ENCODE results near the gene KICS2.
A peak's percentile ranks its signal among the peaks of the same experiment; 100 is the strongest.
"Not testable (repeated sequence)": the region's sequence is repeated elsewhere in the genome, so short reads cannot be mapped to it uniquely, and the experiment has no call there.

Gene KICS2

GRCh38 chr12:64222009-64222765 is at the start of gene KICS2:
KICS2 (minus strand) TSS chr12:64222296; CDS start chr12:64222237, 59 bp downstream.
- DNase-seq: peak; percentile 92

GRCh38 chr12:64270411-64270810 is 48.3 kb upstream of the KICS2 start:
- DNase-seq: no peak

- no peak for DNase-seq
Observed at GRCh38 chr12:64269161-64269560, 47.1 kb upstream of the KICS2 start.

GRCh38 chr12:64268409-64268808 is 46.3 kb upstream of the KICS2 start:
- no peak for DNase-seq

DNA sequence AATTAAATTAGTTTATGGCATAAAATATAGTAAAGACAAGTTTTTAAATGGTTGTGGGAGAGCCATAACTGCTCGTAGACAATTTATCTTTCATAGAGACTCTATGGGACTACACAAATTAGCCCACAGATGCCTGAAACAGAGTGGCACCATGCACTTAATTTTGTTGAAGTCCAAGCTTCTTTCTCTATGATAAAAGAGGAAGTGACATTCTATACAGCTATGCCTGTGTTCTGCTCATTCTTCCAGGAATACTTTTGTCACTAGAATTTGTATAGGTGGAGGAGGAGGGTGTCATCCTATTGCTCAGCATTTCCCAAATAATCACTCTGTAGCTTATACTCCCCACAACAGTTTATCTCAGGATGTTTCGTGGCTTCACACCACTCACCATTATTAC is 43.7 kb upstream of the KICS2 start:
- no peak for DNase-seq

DNA sequence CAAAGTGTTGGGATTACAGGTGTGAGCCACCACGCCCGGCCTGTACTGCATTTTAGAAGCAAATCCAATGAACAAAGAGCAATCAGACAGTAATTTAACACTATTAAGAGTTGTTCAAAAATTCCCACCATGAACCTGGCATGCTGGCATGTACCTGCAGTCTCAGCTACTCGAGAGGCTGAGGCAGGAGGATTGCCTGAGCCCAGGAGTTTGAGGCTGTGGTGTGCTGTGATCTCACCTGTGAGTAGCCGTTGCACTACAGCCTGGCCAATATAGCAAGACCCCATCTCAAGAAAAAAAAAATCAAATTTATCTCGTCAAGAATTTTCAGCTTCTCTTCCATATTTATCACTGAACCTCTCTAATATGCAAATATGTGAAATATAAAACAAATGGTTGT is 39.7 kb upstream of the KICS2 start:
- DNase-seq: no peak

GRCh38 chr12:64258576-64258975 is 36.5 kb upstream of the KICS2 start:
- no peak for DNase-seq

- DNase-seq: no peak
Observed at GRCh38 chr12:64256166-64256800, 34.2 kb upstream of the KICS2 start.

- DNase-seq: no peak
Observed at GRCh38 chr12:64255249-64255648, 33.2 kb upstream of the KICS2 start.

DNA sequence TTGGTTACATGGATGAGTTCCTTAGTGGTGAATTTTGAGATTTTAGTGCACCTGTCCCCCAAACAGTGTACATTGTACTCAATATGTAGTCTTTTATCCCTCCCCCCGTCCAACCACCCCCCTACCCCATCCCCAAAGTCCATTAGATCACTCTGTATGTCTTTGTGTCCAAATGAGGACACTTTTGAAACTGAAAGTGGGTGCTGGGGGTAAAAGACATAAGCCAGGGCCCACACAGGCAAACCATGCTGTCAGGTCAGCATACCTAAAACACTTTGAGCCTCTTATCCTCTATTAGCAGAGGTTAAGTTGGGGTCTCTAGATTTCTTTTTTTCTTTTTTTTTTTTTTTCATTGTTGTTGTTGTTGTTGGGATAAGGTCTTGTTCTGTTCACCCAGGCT is 31.3 kb upstream of the KICS2 start:
- DNase-seq: no peak

DNA sequence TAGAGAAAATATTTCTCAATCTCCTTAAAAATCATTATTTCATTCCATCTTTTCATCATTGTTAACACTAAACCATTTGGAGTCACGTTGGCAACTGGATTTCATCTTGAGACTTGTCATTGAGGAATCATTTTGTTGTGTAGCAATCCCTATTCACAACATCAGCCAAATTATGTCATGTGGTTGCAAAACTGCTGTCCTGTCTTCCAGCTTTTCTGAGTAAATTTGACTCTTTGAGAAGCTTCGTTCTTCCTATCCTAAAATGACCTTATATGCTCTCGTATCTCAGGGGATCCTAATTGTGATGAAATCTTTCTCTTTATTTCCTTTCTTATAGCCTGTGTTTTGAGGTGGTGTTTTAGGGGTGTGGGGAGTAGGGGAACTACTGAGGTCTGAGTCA is 30.6 kb upstream of the KICS2 start:
- no peak for DNase-seq

GRCh38 chr12:64243809-64244208 is 21.7 kb upstream of the KICS2 start:
- DNase-seq: no peak

GRCh38 chr12:64240781-64241180 is 18.7 kb upstream of the KICS2 start:
- no peak for DNase-seq

GRCh38 chr12:64237382-64237781 is 15.3 kb upstream of the KICS2 start:
- no peak for DNase-seq

DNA sequence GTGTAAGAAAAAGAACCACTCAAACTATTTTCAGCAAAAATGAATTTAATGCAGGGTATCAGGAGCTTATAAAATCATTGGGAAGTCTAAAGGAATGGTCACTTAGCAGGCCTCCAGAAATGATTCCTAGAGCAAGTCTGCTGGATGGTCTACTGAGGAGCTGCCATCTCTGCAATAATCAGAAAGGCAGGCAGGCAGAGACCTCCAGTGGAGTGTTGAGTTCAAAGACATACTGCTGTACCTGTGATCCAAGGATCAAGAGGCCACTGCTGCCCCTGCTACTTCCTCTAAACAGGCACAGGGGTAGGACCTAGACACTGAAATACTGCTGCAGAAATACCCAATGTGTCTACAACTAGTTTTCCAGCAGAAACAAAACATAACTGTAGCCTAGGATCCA is 14.5 kb upstream of the KICS2 start:
- DNase-seq: no peak

GRCh38 chr12:64232196-64232595 is 10.1 kb upstream of the KICS2 start:
- DNase-seq: no peak

DNA sequence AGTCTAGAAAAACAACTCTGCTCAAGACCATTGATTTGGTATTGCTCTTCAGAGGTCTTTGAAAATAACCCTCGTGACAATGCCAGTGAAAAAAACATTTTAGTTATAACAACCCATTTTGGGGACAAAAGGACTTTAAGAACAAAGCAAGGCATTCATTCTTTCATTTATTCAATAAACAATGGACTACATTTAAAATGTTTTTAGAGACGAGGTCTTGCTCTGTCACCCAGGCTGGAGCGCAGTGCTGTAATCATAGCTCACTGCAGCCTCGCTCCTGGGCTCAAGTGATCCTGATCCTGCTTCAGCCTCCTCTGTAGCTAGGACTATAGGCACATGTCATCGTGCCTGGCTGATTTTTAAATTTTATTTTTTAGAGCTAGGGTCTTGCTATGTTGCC is 7.7 kb upstream of the KICS2 start:
- no peak for DNase-seq

DNA sequence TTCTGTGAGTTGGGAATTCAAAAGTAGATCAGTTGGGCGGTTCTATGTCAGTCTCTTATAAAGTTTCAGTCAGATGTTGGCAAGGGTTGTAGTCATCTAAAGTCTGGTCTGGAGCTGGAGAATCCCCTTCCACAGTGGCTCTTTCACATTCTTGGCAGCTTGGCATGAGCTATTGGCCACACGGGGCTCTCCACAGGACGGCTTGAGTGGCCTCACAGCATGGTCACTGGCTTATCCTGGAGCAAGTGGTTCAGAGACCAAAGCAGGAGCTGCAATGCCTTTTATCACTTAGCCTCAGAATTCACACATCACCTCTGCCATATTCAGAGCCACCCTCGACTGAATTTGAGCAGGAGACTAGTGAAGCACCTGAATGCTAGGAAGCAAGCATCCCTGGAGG is 7.1 kb upstream of the KICS2 start:
- DNase-seq: no peak

- no peak for DNase-seq
Observed at GRCh38 chr12:64225626-64226025, 3.5 kb upstream of the KICS2 start.

DNA sequence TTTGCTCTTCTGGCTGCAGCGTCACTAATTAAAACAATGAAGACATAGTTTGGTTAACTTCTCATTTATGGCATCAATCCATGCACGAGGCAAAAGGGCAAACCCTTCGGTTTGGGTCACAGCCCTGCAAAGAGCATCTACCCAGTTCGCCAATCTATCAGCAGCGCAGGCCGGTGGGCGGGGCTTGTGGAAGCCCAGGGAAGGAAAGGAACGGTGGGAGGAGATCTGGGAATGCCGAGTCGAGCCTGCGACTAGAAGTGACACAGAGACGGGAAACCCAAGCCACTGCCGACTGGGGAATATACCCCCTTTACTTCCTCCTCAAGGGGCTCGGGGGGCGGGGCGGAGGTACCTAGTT is 466 bp downstream of the KICS2 start:
- DNase-seq: peak; percentile 65

GRCh38 chr12:64220046-64220445 is 2.0 kb downstream of the KICS2 start:
- DNase-seq: no peak

GRCh38 chr12:64219145-64219544 is 3.0 kb downstream of the KICS2 start:
- no peak for DNase-seq

DNA sequence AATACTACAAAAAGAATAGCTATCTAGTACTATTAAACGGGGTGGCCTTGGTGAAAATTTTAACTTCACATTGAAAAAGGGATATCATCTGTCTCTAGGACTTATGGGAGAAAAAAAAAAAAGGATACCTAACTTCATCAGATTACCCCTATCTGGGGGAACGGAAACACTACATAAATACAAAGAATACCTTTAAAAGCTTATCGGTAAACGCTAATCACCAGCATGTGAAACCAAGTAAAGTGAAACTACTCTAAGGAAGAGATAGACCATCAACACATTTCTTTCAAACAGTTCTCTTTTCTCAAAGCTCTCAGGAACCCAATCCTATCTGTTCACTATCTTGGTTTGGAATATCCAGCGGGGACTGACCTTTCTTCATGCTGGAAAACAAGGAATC is 3.5 kb downstream of the KICS2 start:
- DNase-seq: no peak

DNA sequence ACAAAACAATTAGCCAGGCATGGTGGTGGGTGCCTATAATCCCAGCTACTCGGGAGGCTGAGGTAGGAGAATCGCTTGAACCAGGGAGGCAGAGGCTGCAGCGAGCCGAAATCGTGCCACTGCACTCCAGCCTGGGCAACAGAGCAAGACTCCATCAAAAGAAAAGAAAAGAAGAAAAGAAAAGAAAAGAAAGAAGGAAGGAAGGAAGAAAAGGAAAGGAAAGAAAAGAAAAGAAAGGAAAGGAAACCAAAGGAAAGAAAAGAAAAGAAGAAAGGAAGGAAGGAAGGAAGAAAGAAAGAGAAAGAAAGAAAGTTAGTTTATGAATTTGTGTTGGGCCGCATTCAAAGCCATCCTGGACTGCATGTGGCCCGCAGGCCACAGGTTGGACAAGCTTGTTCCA is 4.5 kb downstream of the KICS2 start:
- DNase-seq: not testable (repeated sequence)

GRCh38 chr12:64216239-64216638 is 5.9 kb downstream of the KICS2 start:
- DNase-seq: no peak

All from activated naive CD4-positive, alpha-beta T cell treated with anti-CD3 and anti-CD28 coated beads, Interleukin-2, amount 50 U/mL, for 16 hours (primary cell).